CD8-positive, alpha-beta memory T cell (primary cell): ENCODE results near the gene SPATC1L. TPM values are rescaled to one million over a fixed set of nuclear protein-coding genes. Genes with fewer than 3 reads are reported as not detected.

Experiments used
- CTCF ChIA-PET: fragments of 350-600 bp; sonication (Branson Sonifier 250); formaldehyde crosslinking; loops from one replicate; lab custom pipeline; 2021; ENCODE audit warnings: antibody characterized with exemption; lab: Charles Lee
- POLR2A ChIA-PET: fragments of 350-600 bp; sonication (Branson Sonifier 250); formaldehyde crosslinking; loops from one replicate; lab custom pipeline; 2021; ENCODE audit warnings: antibody characterized with exemption; lab: Charles Lee
- DNase-seq, 5 donors: peaks; one replicate each; pipeline versions ENCODE4 v3.0.0 to v3.0.0-alpha.2; 2020 to 2022; ENCODE audit warnings: mixed read lengths in 1 of 5
- H3K27ac ChIP-seq: one replicate; pipeline ENCODE4 v1.7.0; 2013; ENCODE audit warnings: low read depth, mild to moderate bottlenecking, low read length, moderate library complexity
- H3K27me3 ChIP-seq: 2 replicates; pipeline ENCODE4 v1.7.0; 2013; ENCODE audit warnings: low read length, mild to moderate bottlenecking; ENCODE audit not compliant: insufficient read depth, poor library complexity, severe bottlenecking
- H3K36me3 ChIP-seq: 2 replicates; pipeline ENCODE4 v1.7.0; 2013; ENCODE audit warnings: mild to moderate bottlenecking, low read length, moderate library complexity; ENCODE audit not compliant: insufficient read depth
- H3K4me1 ChIP-seq: 2 replicates; pipeline ENCODE4 v1.7.0; 2013; ENCODE audit warnings: mild to moderate bottlenecking, low read length, moderate library complexity; ENCODE audit not compliant: insufficient read depth
- H3K4me3 ChIP-seq: 2 replicates; pipeline ENCODE4 v1.7.0; 2013; ENCODE audit warnings: mild to moderate bottlenecking, low read length
- H3K9me3 ChIP-seq: 2 replicates; pipeline ENCODE4 v1.7.0; 2013; ENCODE audit warnings: mild to moderate bottlenecking, low read length
- H3K27ac Mint-ChIP-seq, 8 donors: one replicate each; pipeline ENCODE4 v1.8.0; 2020 to 2021; ENCODE audit warnings: mixed read lengths in 8 of 8, mild to moderate bottlenecking in 6 of 8, inconsistent platforms in 3 of 8, moderate library complexity in 3 of 8
- H3K27me3 Mint-ChIP-seq, 2 donors: one replicate each; pipeline ENCODE4 v1.8.0; 2020 to 2021; ENCODE audit warnings: mixed read lengths in 2 of 2, mild to moderate bottlenecking in 1 of 2, moderate library complexity in 1 of 2
- H3K36me3 Mint-ChIP-seq, 3 donors: one replicate each; pipeline ENCODE4 v1.8.0; 2020 to 2021; ENCODE audit warnings: mixed read lengths in 3 of 3, inconsistent platforms in 1 of 3, mild to moderate bottlenecking in 1 of 3
- H3K4me1 Mint-ChIP-seq, 3 donors: one replicate each; pipeline ENCODE4 v1.8.0; 2020 to 2021; ENCODE audit warnings: mixed read lengths in 3 of 3, inconsistent platforms in 1 of 3, mild to moderate bottlenecking in 1 of 3
- H3K4me3 Mint-ChIP-seq, 7 donors: one replicate each; pipeline ENCODE4 v1.8.0; 2020 to 2021; ENCODE audit warnings: mixed read lengths in 7 of 7, mild to moderate bottlenecking in 6 of 7, moderate library complexity in 4 of 7, inconsistent platforms in 2 of 7
- H3K9me3 Mint-ChIP-seq, 5 donors: one replicate each; pipeline ENCODE4 v1.8.0; 2020 to 2022; ENCODE audit warnings: mixed read lengths in 5 of 5, mild to moderate bottlenecking in 3 of 5, moderate library complexity in 2 of 5, inconsistent platforms in 1 of 5
- polyA plus RNA-seq: library from polyadenylated mRNA; unstranded; fragments of 300-500 nt; fragmentation: Illumina TruSeq; gene quantifications from one replicate; pipeline ENCODE4 v1.2.3, GENCODE V29; 2021
- total RNA-seq, 2 experiments: library from RNA; stranded (reverse); gene quantifications; one replicate each; pipeline ENCODE4 v1.2.3, GENCODE V29; 2021

The SPATC1L gene
- total and polyA plus RNA-seq, 3 experiments from 2014 or later, result 5.0 to 10.7 (median 5.0) TPM

- H3K4me1 Mint-ChIP-seq, result no peaks in the 10 kb centered on the region
- Histone ChIP-seq H3K27ac (no peak overlapping the region), H3K4me1 (no peaks in the 10 kb centered on the region), H3K27me3 (no peaks in the 10 kb centered on the region), H3K36me3 (no peaks in the 10 kb centered on the region), H3K4me3 (no peak overlapping the region), H3K9me3 (no peaks in the 10 kb centered on the region)
- ChIA-PET POLR2A (no interaction called here), CTCF (no interaction called here)
- H3K4me3 Mint-ChIP-seq, result no peak overlapping the region
- no peak overlapping the region for H3K27ac Mint-ChIP-seq
- peaks cover 0 to 1% (median 0%) of the 10 kb centered on the region in 3 donors for H3K36me3 Mint-ChIP-seq
- H3K9me3 Mint-ChIP-seq, result no peaks in the 10 kb centered on the region
- H3K27me3 Mint-ChIP-seq, result peaks cover 0 to 4% of the 10 kb centered on the region in 2 donors
- DNase-seq, result no peak
Measured at GRCh38 chr21:46131838-46132651, 52.2 kb downstream of the SPATC1L start.

- no peaks in the 10 kb centered on the region for H3K27me3 ChIP-seq
- H3K9me3 Mint-ChIP-seq, result no peaks in the 10 kb centered on the region
- H3K4me1 ChIP-seq, result no peaks in the 10 kb centered on the region
- no peaks in the 10 kb centered on the region for H3K36me3 ChIP-seq
- no peak overlapping the region for H3K27ac Mint-ChIP-seq
- peaks cover 0 to 4% of the 10 kb centered on the region in 2 donors for H3K27me3 Mint-ChIP-seq
- no peak overlapping the region for H3K4me3 ChIP-seq
- ChIA-PET POLR2A (no interaction called here), CTCF (no interaction called here)
- peaks cover 0 to 1% (median 0%) of the 10 kb centered on the region in 3 donors for H3K36me3 Mint-ChIP-seq
- no peak overlapping the region for H3K4me3 Mint-ChIP-seq
- H3K4me1 Mint-ChIP-seq, result no peaks in the 10 kb centered on the region
- no peak overlapping the region for H3K27ac ChIP-seq
- no peak for DNase-seq
- no peaks in the 10 kb centered on the region for H3K9me3 ChIP-seq
Measured at GRCh38 chr21:46131588-46131837, 52.7 kb downstream of the SPATC1L start.

- Mint-ChIP-seq H3K9me3 (no peaks in the 10 kb centered on the region), H3K27ac (no peak overlapping the region), H3K27me3 (peaks cover 0 to 3% of the 10 kb centered on the region in 2 donors), H3K4me1 (no peaks in the 10 kb centered on the region), H3K36me3 (peaks cover 0 to 1% (median 0%) of the 10 kb centered on the region in 3 donors), H3K4me3 (no peak overlapping the region)
- DNase-seq, result peak in 1 of 5 donors; percentile 43
- ChIA-PET CTCF (no interaction called here), POLR2A (no interaction called here)
- Histone ChIP-seq H3K27me3 (no peaks in the 10 kb centered on the region), H3K4me3 (no peak overlapping the region), H3K4me1 (no peaks in the 10 kb centered on the region), H3K27ac (no peak overlapping the region), H3K36me3 (no peaks in the 10 kb centered on the region), H3K9me3 (no peaks in the 10 kb centered on the region)
Measured at GRCh38 chr21:46130831-46131587, 53.2 kb downstream of the SPATC1L start.

DNA sequence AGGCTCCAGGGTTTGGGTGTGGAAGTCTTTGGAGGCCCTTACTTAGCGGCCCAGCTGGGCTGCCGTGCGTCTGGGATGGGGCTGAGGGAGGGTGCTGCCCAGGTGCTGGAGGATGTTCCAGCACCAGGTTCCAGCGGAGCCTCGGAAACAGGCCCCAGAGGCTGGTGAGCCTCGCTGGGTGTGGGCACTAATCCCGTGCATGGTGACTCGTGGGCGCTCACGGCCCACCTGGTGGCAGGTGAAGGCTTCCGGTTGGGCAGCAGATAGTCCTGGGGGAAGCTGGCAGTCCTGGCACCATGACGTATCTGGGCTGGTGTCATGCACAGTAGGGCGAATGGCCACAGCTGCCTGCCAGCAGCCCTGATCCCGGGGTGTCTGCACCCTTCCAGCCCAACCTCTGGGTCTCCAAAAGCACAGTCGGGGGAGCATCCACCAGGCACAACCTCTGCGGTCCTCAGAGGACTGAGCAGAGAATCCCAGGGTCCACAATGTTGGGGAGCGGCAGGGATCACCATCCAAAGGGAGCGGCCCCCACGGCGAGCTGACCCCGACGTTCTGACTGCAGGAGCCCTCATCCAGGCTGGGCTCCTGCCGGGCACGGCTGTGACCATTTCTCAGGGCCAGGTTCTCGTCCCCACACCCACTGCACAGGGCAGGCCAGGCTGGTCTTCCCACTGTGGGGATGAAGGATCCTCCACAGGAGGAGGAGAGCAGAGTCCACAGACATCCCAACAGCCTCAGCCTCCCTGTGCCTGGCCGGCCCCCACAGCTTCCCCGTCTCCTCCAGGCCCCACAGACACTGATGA is 54.2 kb downstream of the SPATC1L start:
- Histone ChIP-seq H3K36me3 (no peaks in the 10 kb centered on the region), H3K9me3 (no peaks in the 10 kb centered on the region), H3K4me1 (no peaks in the 10 kb centered on the region), H3K4me3 (no peak overlapping the region), H3K27me3 (no peaks in the 10 kb centered on the region), H3K27ac (no peak overlapping the region)
- Mint-ChIP-seq H3K36me3 (peaks cover 0 to 1% (median 0%) of the 10 kb centered on the region in 3 donors), H3K9me3 (no peaks in the 10 kb centered on the region), H3K27me3 (no peaks in the 10 kb centered on the region), H3K27ac (no peak overlapping the region), H3K4me3 (no peak overlapping the region), H3K4me1 (no peaks in the 10 kb centered on the region)
- peak in 1 of 5 donors; percentile 39 for DNase-seq
- ChIA-PET CTCF (interaction anchor here (0.6 kb wide), 1 partner anchor 127 kb away, joined by 3 read pairs; no protein-coding TSS in a partner anchor), POLR2A (no interaction called here)

GRCh38 chr21:46128933-46129571 is 55.2 kb downstream of the SPATC1L start:
- H3K27me3 Mint-ChIP-seq, result no peaks in the 10 kb centered on the region
- POLR2A ChIA-PET, result no interaction called here

GRCh38 chr21:46128106-46128932 is 55.9 kb downstream of the SPATC1L start:
- Histone ChIP-seq H3K36me3 (no peaks in the 10 kb centered on the region), H3K4me3 (no peak overlapping the region), H3K27ac (no peak overlapping the region), H3K4me1 (no peaks in the 10 kb centered on the region), H3K27me3 (no peaks in the 10 kb centered on the region), H3K9me3 (no peaks in the 10 kb centered on the region)
- Mint-ChIP-seq H3K36me3 (peaks cover 0 to 3% (median 0%) of the 10 kb centered on the region in 3 donors), H3K9me3 (no peaks in the 10 kb centered on the region), H3K4me1 (no peaks in the 10 kb centered on the region), H3K4me3 (no peak overlapping the region), H3K27ac (peak overlapping the region in 1 of 8 donors; percentile 21), H3K27me3 (no peaks in the 10 kb centered on the region)
- POLR2A ChIA-PET, result no interaction called here
- peak in 1 of 5 donors; percentile 39 for DNase-seq
- CTCF ChIA-PET, result no interaction called here

More at GRCh38 chr21:46128933-46129571, 55.2 kb downstream of the SPATC1L start:
- Mint-ChIP-seq H3K4me3 (no peak overlapping the region), H3K27ac (peak overlapping the region in 1 of 8 donors; percentile 54), H3K36me3 (peaks cover 0 to 3% (median 0%) of the 10 kb centered on the region in 3 donors), H3K9me3 (no peaks in the 10 kb centered on the region), H3K4me1 (no peaks in the 10 kb centered on the region)
- H3K4me1 ChIP-seq, result no peaks in the 10 kb centered on the region
- no peaks in the 10 kb centered on the region for H3K36me3 ChIP-seq
- CTCF ChIA-PET, result no interaction called here
- H3K4me3 ChIP-seq, result no peak overlapping the region
- DNase-seq, result peak in 1 of 5 donors; percentile 29
- no peaks in the 10 kb centered on the region for H3K27me3 ChIP-seq
- H3K27ac ChIP-seq, result no peak overlapping the region
- no peaks in the 10 kb centered on the region for H3K9me3 ChIP-seq
